SK-N-SH (cell line): ENCODE results near the gene SLC16A5. TPM values are rescaled to one million over a fixed set of nuclear protein-coding genes. Genes with fewer than 3 reads are reported as not detected.

Experiments
- CTCF ChIA-PET: fragments of 300-600, 350-600 bp; formaldehyde crosslinking; extraction: SDS; loops from one replicate; lab custom pipeline; 2021; lab: Yijun Ruan, JAX
- POLR2A ChIA-PET: fragments of 350-600 bp; sonication (Branson Sonifier 250); formaldehyde crosslinking; extraction: SDS; loops from one replicate; lab custom pipeline; 2020; ENCODE audit warnings: antibody characterized with exemption, inconsistent platforms; lab: Yijun Ruan, JAX
- DNase-seq: peaks from one replicate; pipeline ENCODE4 v3.0.0; 2012
- H2AFZ ChIP-seq: fragments of 200-600 bp; sonication (generic); 2 replicates; pipeline ENCODE4 v1.8.1; 2016; ENCODE audit warnings: antibody characterized with exemption, mild to moderate bottlenecking, low read depth
- H3F3A ChIP-seq: fragments of 200-600 bp; sonication (generic); replicated peaks from 2 replicates; pipeline ENCODE3; 2016; ENCODE audit warnings: antibody characterized with exemption, mild to moderate bottlenecking; ENCODE audit not compliant: insufficient read depth
- H3K27ac ChIP-seq, 2 experiments: fragments of 200-500 bp in 1 of 2; fragments of 200-600 bp in 1 of 2; sonication (Bioruptor generic) in 1 of 2; sonication (generic), shearing (Covaris generic) in 1 of 2; 2 replicates each; pipeline versions ENCODE4 v1.5.1 to v1.6.1; 2014 to 2016; ENCODE audit warnings: low read depth in 2 of 2, inconsistent platforms in 1 of 2, low read length in 1 of 2, mild to moderate bottlenecking in 1 of 2, mixed read lengths in 1 of 2
- H3K27me3 ChIP-seq: fragments of 200-600 bp; sonication (generic), shearing (Covaris generic); 2 replicates; pipeline ENCODE4 v1.6.1; 2016; ENCODE audit warnings: mixed run types; ENCODE audit not compliant: insufficient read depth
- H3K36me3 ChIP-seq, 2 experiments: fragments of 200-500 bp in 1 of 2; fragments of 200-600 bp in 1 of 2; sonication (Bioruptor generic) in 1 of 2; sonication (generic) in 1 of 2; replicated peaks in 1 of 2; 2 replicates each; pipeline versions ENCODE3 to v1.5.1; 2014 to 2016; ENCODE audit warnings: low read length in 1 of 2, mild to moderate bottlenecking in 1 of 2; ENCODE audit not compliant: insufficient read depth in 2 of 2, control insufficient read depth in 1 of 2
- H3K4me1 ChIP-seq, 2 experiments: fragments of 200-500 bp in 1 of 2; fragments of 200-600 bp in 1 of 2; sonication (Bioruptor generic) in 1 of 2; sonication (generic), shearing (Covaris generic) in 1 of 2; 2 replicates each; pipeline versions ENCODE4 v1.5.1 to v1.6.1; 2014 to 2016; ENCODE audit warnings: low read depth in 1 of 2, low read length in 1 of 2, mixed run types in 1 of 2; ENCODE audit not compliant: insufficient read depth in 2 of 2, control insufficient read depth in 1 of 2
- H3K4me2 ChIP-seq: fragments of 200-600 bp; sonication (generic), shearing (Covaris generic); 2 replicates; pipeline ENCODE4 v1.6.1; 2017; ENCODE audit warnings: mixed run types
- H3K4me3 ChIP-seq, 2 experiments: fragments of 200-500 bp in 1 of 2; fragments of 200-600 bp in 1 of 2; sonication (Bioruptor generic) in 1 of 2; sonication (generic), shearing (Covaris generic) in 1 of 2; 2 replicates each; pipeline versions ENCODE4 v1.5.1 to v1.8.1; 2014 to 2016; ENCODE audit warnings: low read depth in 2 of 2, inconsistent platforms in 1 of 2, low read length in 1 of 2, mild to moderate bottlenecking in 1 of 2, mixed read lengths in 1 of 2, moderate library complexity in 1 of 2
- H3K79me2 ChIP-seq: fragments of 200-600 bp; sonication (generic); 2 replicates; pipeline ENCODE4 v1.8.1; 2017; ENCODE audit warnings: mild to moderate bottlenecking; ENCODE audit not compliant: insufficient read depth
- H3K9ac ChIP-seq: fragments of 200-600 bp; sonication (generic); 2 replicates; pipeline ENCODE4 v1.6.1; 2017; ENCODE audit warnings: mixed run types
- H3K9me2 ChIP-seq: fragments of 200-600 bp; sonication (generic); 2 replicates; pipeline ENCODE4 v1.6.1; 2017; ENCODE audit warnings: mixed run types
- H3K9me3 ChIP-seq: fragments of 200-600 bp; sonication (generic); 2 replicates; pipeline ENCODE4 v1.6.1; 2017; ENCODE audit warnings: mixed run types, mild to moderate bottlenecking, moderate library complexity
- H4K20me1 ChIP-seq: fragments of 200-600 bp; sonication (generic); 2 replicates; pipeline ENCODE4 v1.6.1; 2017; ENCODE audit warnings: mild to moderate bottlenecking, mixed run types; ENCODE audit not compliant: insufficient read depth
- EP300 ChIP-seq, 2 experiments: IDR thresholded peaks; 2 replicates each; pipeline versions ENCODE4 v1.4.0 to v1.6.1; 2012; ENCODE audit warnings: borderline replicate concordance in 1 of 2, low read depth in 1 of 2, low read length in 1 of 2
- EZH2phosphoT487 ChIP-seq: fragments of 200-600 bp; sonication (generic); IDR thresholded peaks from 2 replicates; pipeline ENCODE4 v1.6.1; 2017; ENCODE audit warnings: low read depth, mixed run types, mild to moderate bottlenecking, antibody characterized with exemption, moderate library complexity, borderline replicate concordance
- FOSL2 ChIP-seq: IDR thresholded peaks from 2 replicates; pipeline ENCODE4 v1.4.0; 2012; ENCODE audit warnings: low read depth, mild to moderate bottlenecking, moderate library complexity, borderline replicate concordance
- GABPA ChIP-seq: IDR thresholded peaks from 2 replicates; pipeline ENCODE4 v1.4.0; 2012; ENCODE audit warnings: low read depth, mild to moderate bottlenecking
- NRF1 ChIP-seq: IDR thresholded peaks from 2 replicates; pipeline ENCODE4 v1.6.1; 2012; ENCODE audit warnings: low read depth, mild to moderate bottlenecking, low read length
- POLR2AphosphoS5 ChIP-seq: IDR thresholded peaks from 2 replicates; pipeline ENCODE4 v1.6.1; 2012; ENCODE audit warnings: low read depth, low read length
- RAD21 ChIP-seq: IDR thresholded peaks from 2 replicates; pipeline ENCODE4 v1.6.1; 2012; ENCODE audit warnings: mild to moderate bottlenecking, low read length
- RXRA ChIP-seq: IDR thresholded peaks from 2 replicates; pipeline ENCODE4 v1.4.0; 2012; ENCODE audit warnings: low read depth, mild to moderate bottlenecking, borderline replicate concordance
- SIN3A ChIP-seq: IDR thresholded peaks from 2 replicates; pipeline ENCODE4 v1.6.1; 2012; ENCODE audit warnings: low read depth, mild to moderate bottlenecking, low read length, moderate library complexity, borderline replicate concordance
- SMC3 ChIP-seq: IDR thresholded peaks from 2 replicates; pipeline ENCODE4 v1.6.1; 2012; ENCODE audit warnings: low read depth, low read length, improper control_type of control experiment
- TCF12 ChIP-seq: IDR thresholded peaks from 2 replicates; pipeline ENCODE4 v1.4.0; 2012
- WGBS: methylation state at CpG from one replicate; pipeline ENCODE4 v1.1.6; 2017; ENCODE audit warnings: low lambda C conversion rate; 5-methylcytosine and 5-hydroxymethylcytosine counted together
- polyA plus RNA-seq, 3 experiments: library from polyadenylated mRNA; depleted of rRNA; stranded (reverse); fragments of >200 nt; gene quantifications; 2 replicates each; pipeline ENCODE4 v1.2.3, GENCODE V29; 2012
- TF ChIP-seq, protein P1 (sequence below): fragments of 200-600 bp; sonication (generic); IDR thresholded peaks from 2 replicates; pipeline ENCODE4 v1.6.1; 2017; ENCODE audit warnings: antibody characterized with exemption, mild to moderate bottlenecking, moderate library complexity
- TF ChIP-seq, protein P2 (sequence below): IDR thresholded peaks from 2 replicates; pipeline ENCODE4 v1.6.1; 2012; ENCODE audit warnings: mild to moderate bottlenecking, low read depth, low read length, moderate library complexity

The SLC16A5 gene
- polyA plus RNA-seq, 1 of the 3 experiments (the other 2 are of a cell fraction) = 0.03 TPM

DNA sequence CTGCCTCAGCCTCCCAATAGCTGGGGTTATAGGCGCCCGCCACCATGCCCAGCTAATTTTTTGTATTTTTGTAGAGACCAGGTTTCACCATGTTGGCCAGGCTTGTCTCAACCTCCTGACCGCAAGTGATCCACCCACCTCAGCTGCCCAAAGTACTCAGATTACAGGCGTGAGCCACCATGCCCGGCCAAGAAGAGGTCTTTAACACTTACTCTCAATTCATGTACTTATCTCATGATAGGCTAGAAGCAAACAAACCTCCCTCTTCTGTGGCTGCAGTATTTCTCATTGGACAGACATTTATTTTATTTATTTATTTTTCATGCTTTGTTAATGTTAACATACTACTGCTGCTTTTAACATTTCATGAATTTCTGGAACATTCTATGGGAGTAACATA lies 50.8 kb downstream of the SLC16A5 start:
- ChIA-PET CTCF (interaction anchor here (1.1 to 19.6 kb wide), 4 partner anchors 10 to 33 kb away, joined by 3 to 422 read pairs (median 4); partner anchors contain the start of gene ARMC7), POLR2A (interaction anchor here (0.6 kb wide), 1 partner anchor 45 kb away, joined by 3 read pairs; no protein-coding TSS in a partner anchor)
- WGBS = 96% methylated on average over 5 of the region's 5 CpGs
- Histone ChIP-seq H3K4me3 (no peak overlapping the region), H4K20me1 (0 out of 2 replicates have a peak, but pooled peaks cover 4% of the 10 kb centered on the region), H3K27ac (no peak overlapping the region; a peak in 1 of 4 replicates), H3K9me3 (no peaks in the 10 kb centered on the region), H2AFZ (no peak overlapping the region), H3K27me3 (no peaks in the 10 kb centered on the region), H3F3A (peaks cover 76% of the 10 kb centered on the region), H3K4me2 (no peak overlapping the region), H3K4me1 (no peaks in the 10 kb centered on the region), H3K36me3 (peaks cover 38 to 85% of the 10 kb centered on the region in 2 experiments), H3K9ac (no peak overlapping the region), H3K79me2 (peaks cover 57% of the 10 kb centered on the region), H3K9me2 (no peaks in the 10 kb centered on the region)
- no peak for DNase-seq
- TF ChIP-seq, protein P1, sequence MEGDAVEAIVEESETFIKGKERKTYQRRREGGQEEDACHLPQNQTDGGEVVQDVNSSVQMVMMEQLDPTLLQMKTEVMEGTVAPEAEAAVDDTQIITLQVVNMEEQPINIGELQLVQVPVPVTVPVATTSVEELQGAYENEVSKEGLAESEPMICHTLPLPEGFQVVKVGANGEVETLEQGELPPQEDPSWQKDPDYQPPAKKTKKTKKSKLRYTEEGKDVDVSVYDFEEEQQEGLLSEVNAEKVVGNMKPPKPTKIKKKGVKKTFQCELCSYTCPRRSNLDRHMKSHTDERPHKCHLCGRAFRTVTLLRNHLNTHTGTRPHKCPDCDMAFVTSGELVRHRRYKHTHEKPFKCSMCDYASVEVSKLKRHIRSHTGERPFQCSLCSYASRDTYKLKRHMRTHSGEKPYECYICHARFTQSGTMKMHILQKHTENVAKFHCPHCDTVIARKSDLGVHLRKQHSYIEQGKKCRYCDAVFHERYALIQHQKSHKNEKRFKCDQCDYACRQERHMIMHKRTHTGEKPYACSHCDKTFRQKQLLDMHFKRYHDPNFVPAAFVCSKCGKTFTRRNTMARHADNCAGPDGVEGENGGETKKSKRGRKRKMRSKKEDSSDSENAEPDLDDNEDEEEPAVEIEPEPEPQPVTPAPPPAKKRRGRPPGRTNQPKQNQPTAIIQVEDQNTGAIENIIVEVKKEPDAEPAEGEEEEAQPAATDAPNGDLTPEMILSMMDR = no peak
- TF ChIP-seq POLR2AphosphoS5 (no peak), EP300 (IDR thresholded peaks at IDR 0.05; ENCODE audit: borderline replicate concordance in 1 of 2, low read depth in 1 of 2, low read length in 1 of 2) (no peak), GABPA (no peak), NRF1 (no peak), SMC3 (no peak), RAD21 (no peak), FOSL2 (no peak), EZH2phosphoT487 (no peak), TCF12 (no peak), SIN3A (no peak), RXRA (no peak)
- TF ChIP-seq, protein P2, sequence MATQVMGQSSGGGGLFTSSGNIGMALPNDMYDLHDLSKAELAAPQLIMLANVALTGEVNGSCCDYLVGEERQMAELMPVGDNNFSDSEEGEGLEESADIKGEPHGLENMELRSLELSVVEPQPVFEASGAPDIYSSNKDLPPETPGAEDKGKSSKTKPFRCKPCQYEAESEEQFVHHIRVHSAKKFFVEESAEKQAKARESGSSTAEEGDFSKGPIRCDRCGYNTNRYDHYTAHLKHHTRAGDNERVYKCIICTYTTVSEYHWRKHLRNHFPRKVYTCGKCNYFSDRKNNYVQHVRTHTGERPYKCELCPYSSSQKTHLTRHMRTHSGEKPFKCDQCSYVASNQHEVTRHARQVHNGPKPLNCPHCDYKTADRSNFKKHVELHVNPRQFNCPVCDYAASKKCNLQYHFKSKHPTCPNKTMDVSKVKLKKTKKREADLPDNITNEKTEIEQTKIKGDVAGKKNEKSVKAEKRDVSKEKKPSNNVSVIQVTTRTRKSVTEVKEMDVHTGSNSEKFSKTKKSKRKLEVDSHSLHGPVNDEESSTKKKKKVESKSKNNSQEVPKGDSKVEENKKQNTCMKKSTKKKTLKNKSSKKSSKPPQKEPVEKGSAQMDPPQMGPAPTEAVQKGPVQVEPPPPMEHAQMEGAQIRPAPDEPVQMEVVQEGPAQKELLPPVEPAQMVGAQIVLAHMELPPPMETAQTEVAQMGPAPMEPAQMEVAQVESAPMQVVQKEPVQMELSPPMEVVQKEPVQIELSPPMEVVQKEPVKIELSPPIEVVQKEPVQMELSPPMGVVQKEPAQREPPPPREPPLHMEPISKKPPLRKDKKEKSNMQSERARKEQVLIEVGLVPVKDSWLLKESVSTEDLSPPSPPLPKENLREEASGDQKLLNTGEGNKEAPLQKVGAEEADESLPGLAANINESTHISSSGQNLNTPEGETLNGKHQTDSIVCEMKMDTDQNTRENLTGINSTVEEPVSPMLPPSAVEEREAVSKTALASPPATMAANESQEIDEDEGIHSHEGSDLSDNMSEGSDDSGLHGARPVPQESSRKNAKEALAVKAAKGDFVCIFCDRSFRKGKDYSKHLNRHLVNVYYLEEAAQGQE = no peak
